ENCODE results near the gene B4GAT1. TPM values are rescaled to one million over a fixed set of nuclear protein-coding genes. Genes with fewer than 3 reads are reported as not detected.
A peak's percentile ranks its signal among the peaks of the same experiment; 100 is the strongest.
"Not testable (repeated sequence)": the region's sequence is repeated elsewhere in the genome, so short reads cannot be mapped to it uniquely, and the experiment has no call there.

Gene B4GAT1
- total RNA-seq, 1 experiment from 2014 or later = 41.1 TPM

DNA sequence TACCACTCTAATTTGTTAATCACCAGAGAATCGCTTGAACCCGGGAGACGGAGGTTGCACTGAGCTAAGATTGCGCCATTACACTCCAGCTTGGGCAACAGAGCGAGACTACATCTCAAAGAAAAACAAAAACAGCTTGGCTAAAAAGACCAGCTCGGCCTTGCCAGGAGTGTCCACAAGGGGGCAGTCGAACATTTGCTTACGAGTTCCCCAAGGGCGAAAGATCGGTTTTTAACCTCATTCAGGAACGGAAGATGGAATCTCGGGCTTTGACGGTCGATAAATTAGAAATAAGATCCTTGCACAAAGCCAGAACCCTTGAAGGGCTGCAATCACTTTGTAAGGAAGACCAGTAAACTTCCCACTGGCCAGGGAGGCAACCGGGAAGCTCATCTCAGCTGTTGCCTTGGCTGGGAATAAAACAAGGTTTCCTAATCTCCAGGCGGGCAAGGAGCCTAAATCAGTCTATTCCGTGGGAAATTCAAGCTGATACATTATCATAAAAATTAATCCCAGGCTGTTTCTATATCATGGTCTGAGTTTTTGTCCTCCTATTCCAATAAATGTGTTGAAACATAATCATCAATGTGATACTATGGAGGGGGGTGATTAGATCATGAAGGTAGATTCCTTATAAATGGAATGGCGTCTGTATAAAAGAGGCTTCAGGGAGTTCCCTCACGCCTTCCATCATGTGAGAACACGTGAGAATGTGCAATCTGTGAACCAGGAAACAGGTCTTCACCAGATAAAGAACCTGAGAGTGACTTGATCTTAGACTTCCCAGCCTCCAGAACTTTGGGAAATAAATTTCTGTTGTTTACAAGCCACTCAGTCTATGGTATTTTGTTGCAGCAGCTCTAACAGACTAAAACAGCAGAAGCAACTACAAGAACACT lies 39.0 kb upstream of the B4GAT1 start:
- no peaks in the 10 kb centered on the region for H4K20me1 ChIP-seq (ENCODE audit: low read length)
- H3F3A ChIP-seq (ENCODE audit: low read length, unreplicated experiment) = no peaks in the 10 kb centered on the region
- no peaks in the 10 kb centered on the region for H3K79me2 ChIP-seq (ENCODE audit: low read length)
- BruUV-seq (replicated peaks) = no TSS peak
- ATAC-seq = peak; percentile 77
- no peaks in the 10 kb centered on the region for H3K9me2 ChIP-seq (replicated peaks; ENCODE audit: low read length)
- H2AFZ ChIP-seq (ENCODE audit: low read length) = peak overlapping the region; percentile 83
- no peaks in the 10 kb centered on the region for H3K27me3 ChIP-seq (ENCODE audit: low read length)
- no peaks in the 10 kb centered on the region for H3K36me3 ChIP-seq (ENCODE audit: low read depth, low read length)
- ChIA-PET POLR2A (ENCODE audit: unreplicated experiment) (interaction anchor here (0.6 kb wide), 1 partner anchor 98 kb away, joined by 3 read pairs; no protein-coding TSS in a partner anchor), CTCF (interaction anchor here (0.5 to 1.9 kb wide), 18 partner anchors 10 to 292 kb away, joined by 3 to 17 read pairs (median 4); partner anchors contain the start of genes DPP3, MRPL11, RIN1 and SLC29A2)
- H3K9ac ChIP-seq (ENCODE audit: low read length) = peak overlapping the region; percentile 12; the same call in 1 of the 2 replicates
- peak; percentile 95 for DNase-seq
- H3K4me2 ChIP-seq (ENCODE audit: low read length) = peak overlapping the region; percentile 82
- intact Hi-C loops (cut with micrococcal nuclease) = loop anchor here (1.0 to 2.0 kb wide), 2 partner anchors 14 to 74 kb away; no protein-coding TSS in a partner anchor
- no peak overlapping the region for H3K27ac ChIP-seq (ENCODE audit: low read length)
- 0 out of 2 replicates have a peak, but pooled peaks cover 3% of the 10 kb centered on the region for H3K4me1 ChIP-seq (ENCODE audit: insufficient read depth, low read length)
- TF ChIP-seq, protein P1, sequence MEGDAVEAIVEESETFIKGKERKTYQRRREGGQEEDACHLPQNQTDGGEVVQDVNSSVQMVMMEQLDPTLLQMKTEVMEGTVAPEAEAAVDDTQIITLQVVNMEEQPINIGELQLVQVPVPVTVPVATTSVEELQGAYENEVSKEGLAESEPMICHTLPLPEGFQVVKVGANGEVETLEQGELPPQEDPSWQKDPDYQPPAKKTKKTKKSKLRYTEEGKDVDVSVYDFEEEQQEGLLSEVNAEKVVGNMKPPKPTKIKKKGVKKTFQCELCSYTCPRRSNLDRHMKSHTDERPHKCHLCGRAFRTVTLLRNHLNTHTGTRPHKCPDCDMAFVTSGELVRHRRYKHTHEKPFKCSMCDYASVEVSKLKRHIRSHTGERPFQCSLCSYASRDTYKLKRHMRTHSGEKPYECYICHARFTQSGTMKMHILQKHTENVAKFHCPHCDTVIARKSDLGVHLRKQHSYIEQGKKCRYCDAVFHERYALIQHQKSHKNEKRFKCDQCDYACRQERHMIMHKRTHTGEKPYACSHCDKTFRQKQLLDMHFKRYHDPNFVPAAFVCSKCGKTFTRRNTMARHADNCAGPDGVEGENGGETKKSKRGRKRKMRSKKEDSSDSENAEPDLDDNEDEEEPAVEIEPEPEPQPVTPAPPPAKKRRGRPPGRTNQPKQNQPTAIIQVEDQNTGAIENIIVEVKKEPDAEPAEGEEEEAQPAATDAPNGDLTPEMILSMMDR (conservative IDR thresholded peaks at IDR 0.05; ENCODE audit: low read depth, low read length) = peak; percentile 98
- TF ChIP-seq EZH2 (IDR thresholded peaks at IDR 0.05; ENCODE audit: low read length, unreplicated experiment) = no peak
- peak overlapping the region; percentile 58 for H3K4me3 ChIP-seq (ENCODE audit: low read length)
- no peaks in the 10 kb centered on the region for H3K9me3 ChIP-seq (ENCODE audit: low read length)

DNA sequence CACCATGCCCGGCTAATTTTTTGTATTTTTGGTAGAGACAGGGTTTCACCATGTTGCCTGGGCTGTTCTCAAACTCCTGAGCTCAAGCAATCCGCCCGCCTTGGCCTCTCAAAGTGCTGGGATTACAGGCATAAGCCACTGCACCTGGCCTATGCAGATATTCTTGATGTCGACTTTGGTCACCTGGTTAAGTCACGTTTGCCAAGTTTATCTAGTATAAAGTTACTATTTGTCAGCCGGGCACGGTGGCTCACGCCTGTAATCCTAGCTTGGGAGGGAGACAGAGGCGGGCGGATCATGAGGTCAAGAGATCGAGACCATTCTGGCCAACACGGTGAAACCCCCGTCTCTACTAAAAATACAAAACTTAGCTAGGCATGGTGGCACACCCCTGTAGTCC lies 36.9 kb upstream of the B4GAT1 start:
- ATAC-seq; H3K4me1 ChIP-seq (ENCODE audit: insufficient read depth, low read length); intact Hi-C loops (cut with micrococcal nuclease); DNase-seq; CTCF ChIA-PET; H3K9ac ChIP-seq (ENCODE audit: low read length); H3K27ac ChIP-seq (ENCODE audit: low read length); H4K20me1 ChIP-seq (ENCODE audit: low read length); POLR2A ChIA-PET (ENCODE audit: unreplicated experiment); H3F3A ChIP-seq (ENCODE audit: low read length, unreplicated experiment); H3K4me3 ChIP-seq (ENCODE audit: low read length); H3K4me2 ChIP-seq (ENCODE audit: low read length); H3K79me2 ChIP-seq (ENCODE audit: low read length); H2AFZ ChIP-seq (ENCODE audit: low read length); BruUV-seq (replicated peaks); H3K27me3 ChIP-seq (ENCODE audit: low read length); H3K9me3 ChIP-seq (ENCODE audit: low read length); H3K9me2 ChIP-seq (replicated peaks; ENCODE audit: low read length); H3K36me3 ChIP-seq (ENCODE audit: low read depth, low read length): not testable (repeated sequence)

DNA sequence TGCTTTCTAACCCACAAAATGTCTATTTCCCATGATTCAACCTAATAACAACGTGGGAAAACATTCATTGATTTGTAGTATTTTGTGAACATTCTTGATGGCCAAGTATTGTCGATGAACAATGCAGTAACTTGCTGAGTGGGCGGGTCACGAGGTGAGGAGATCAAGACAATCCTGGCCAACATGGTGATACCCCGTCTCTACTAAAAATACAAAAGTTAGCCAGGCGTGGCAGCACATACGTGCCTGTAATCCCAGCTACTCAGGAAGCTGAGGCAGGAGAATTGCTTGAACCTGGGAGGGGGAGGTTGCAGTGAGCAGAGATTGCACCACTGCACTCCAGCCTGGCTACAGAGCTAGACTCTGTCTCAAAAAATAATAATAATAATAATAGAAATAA lies 32.8 kb upstream of the B4GAT1 start:
- H4K20me1 ChIP-seq (ENCODE audit: low read length); H3K9ac ChIP-seq (ENCODE audit: low read length); H2AFZ ChIP-seq (ENCODE audit: low read length); H3K4me1 ChIP-seq (ENCODE audit: insufficient read depth, low read length); H3K79me2 ChIP-seq (ENCODE audit: low read length); H3K9me2 ChIP-seq (replicated peaks; ENCODE audit: low read length); H3K4me3 ChIP-seq (ENCODE audit: low read length); H3K4me2 ChIP-seq (ENCODE audit: low read length); H3K36me3 ChIP-seq (ENCODE audit: low read depth, low read length); H3K9me3 ChIP-seq (ENCODE audit: low read length); H3K27me3 ChIP-seq (ENCODE audit: low read length); BruUV-seq (replicated peaks); H3F3A ChIP-seq (ENCODE audit: low read length, unreplicated experiment); POLR2A ChIA-PET (ENCODE audit: unreplicated experiment); CTCF ChIA-PET; H3K27ac ChIP-seq (ENCODE audit: low read length); ATAC-seq; intact Hi-C loops (cut with micrococcal nuclease); DNase-seq: not testable (repeated sequence)

DNA sequence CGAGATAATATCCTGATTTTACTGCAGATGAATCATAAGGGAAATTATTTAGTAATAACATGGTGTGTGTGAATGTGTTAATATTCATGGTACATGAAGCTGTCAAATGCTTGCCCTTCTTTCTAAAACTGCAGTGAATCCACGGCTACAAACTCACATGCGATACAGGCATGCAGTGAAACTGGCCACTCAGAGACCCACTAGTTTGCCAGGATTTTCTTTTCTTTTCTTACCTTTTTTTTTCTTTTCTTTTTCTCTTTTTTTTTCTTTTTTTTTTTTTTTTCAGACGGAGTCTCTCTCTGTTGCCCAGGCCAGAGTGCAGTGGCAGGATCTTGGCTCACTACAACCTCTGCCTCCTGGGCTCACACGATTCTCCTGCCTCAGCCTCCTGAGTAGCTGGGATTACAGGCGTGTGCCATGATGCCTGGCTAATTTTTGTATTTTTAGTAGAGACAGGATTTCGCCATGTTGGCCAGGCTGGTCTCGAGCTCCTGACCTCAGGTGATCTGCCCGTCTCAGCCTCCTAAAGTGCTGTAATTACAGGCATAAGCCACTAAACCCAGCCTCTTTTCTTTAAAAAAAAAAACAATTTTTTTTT lies 26.4 kb upstream of the B4GAT1 start:
- H3F3A ChIP-seq (ENCODE audit: low read length, unreplicated experiment); H3K36me3 ChIP-seq (ENCODE audit: low read depth, low read length); H3K27ac ChIP-seq (ENCODE audit: low read length); H4K20me1 ChIP-seq (ENCODE audit: low read length); H3K9me2 ChIP-seq (replicated peaks; ENCODE audit: low read length); BruUV-seq (replicated peaks); H2AFZ ChIP-seq (ENCODE audit: low read length); ATAC-seq; H3K27me3 ChIP-seq (ENCODE audit: low read length); DNase-seq; H3K9ac ChIP-seq (ENCODE audit: low read length); H3K4me3 ChIP-seq (ENCODE audit: low read length); H3K9me3 ChIP-seq (ENCODE audit: low read length): not testable (repeated sequence)
- ChIA-PET CTCF (interaction anchor here (0.7 kb wide), 1 partner anchor 12 kb away, joined by 5 read pairs; no protein-coding TSS in a partner anchor), POLR2A (ENCODE audit: unreplicated experiment) (interaction anchor here (0.6 kb wide), 1 partner anchor 85 kb away, joined by 8 read pairs; the partner anchor contains the start of gene YIF1A)
- Histone ChIP-seq H3K79me2 (ENCODE audit: low read length) (peaks cover 25% of the 10 kb centered on the region), H3K4me1 (ENCODE audit: insufficient read depth, low read length) (peaks cover 25% of the 10 kb centered on the region), H3K4me2 (ENCODE audit: low read length) (peak overlapping the region; percentile 1; the same call in 1 of the 2 replicates)
- intact Hi-C loops (cut with micrococcal nuclease) = loop anchor here (2.0 kb wide), 1 partner anchor 13 kb away; no protein-coding TSS in a partner anchor
